Stomach (tissue), 9 donors: ENCODE results near the gene BCL6B. TPM values are rescaled to one million over a fixed set of nuclear protein-coding genes. Genes with fewer than 3 reads are reported as not detected.

ENCODE experiments used
- DNase-seq, 2 donors: peaks; one replicate each; pipeline versions ENCODE4 v3.0.0 to v3.0.0-alpha.2; 2013 to 2019
- H3K27ac ChIP-seq, 5 donors: fragments of 200-600 bp in 4 of 5; sonication (generic) in 4 of 5; one replicate each; pipeline ENCODE4 v1.5.1; 2013 to 2019; ENCODE audit warnings: mild to moderate bottlenecking in 1 of 5, moderate library complexity in 1 of 5
- H3K27me3 ChIP-seq, 3 donors: fragments of 200-600 bp; sonication (generic); one replicate each; pipeline ENCODE4 v1.5.1; 2017 to 2019; ENCODE audit warnings: mixed run types in 1 of 3
- H3K36me3 ChIP-seq, 4 donors: fragments of 200-600 bp; sonication (generic); 1 replicate in 3 of 4; 2 replicates in 1 of 4; pipeline ENCODE4 v1.5.1; 2016 to 2019
- H3K4me1 ChIP-seq, 4 donors: fragments of 200-600 bp; sonication (generic); one replicate each; pipeline ENCODE4 v1.5.1; 2016 to 2019
- H3K4me3 ChIP-seq, 4 donors: fragments of 200-600 bp; sonication (generic) in 3 of 4; one replicate each; pipeline ENCODE4 v1.5.1; 2016 to 2019; ENCODE audit warnings: mild to moderate bottlenecking in 1 of 4
- H3K9me3 ChIP-seq, 4 donors: fragments of 200-600 bp; sonication (generic); one replicate each; pipeline ENCODE4 v1.5.1; 2016 to 2019
- CTCF ChIP-seq, 7 experiments: fragments of 450-650 bp in 4 of 7; fragments of 200-600 bp in 3 of 7; sonication (generic) in 3 of 7; IDR thresholded peaks; one replicate each; pipeline ENCODE4 v1.5.1; 2016 to 2019; ENCODE audit warnings: antibody characterized with exemption in 7 of 7, control low read depth in 2 of 7, mild to moderate bottlenecking in 1 of 7
- EP300 ChIP-seq: sonication (generic); formaldehyde crosslinking; IDR thresholded peaks from one replicate; pipeline ENCODE4 v1.6.1; 2017; ENCODE audit warnings: antibody characterized with exemption
- POLR2A ChIP-seq, 4 donors: fragments of 450-650 bp; IDR thresholded peaks; one replicate each; pipeline ENCODE4 v1.6.1; 2016; ENCODE audit warnings: antibody characterized with exemption in 4 of 4, control low read depth in 2 of 4, mild to moderate bottlenecking in 1 of 4, moderate library complexity in 1 of 4
- POLR2AphosphoS5 ChIP-seq, 3 donors: sonication (generic); formaldehyde crosslinking; IDR thresholded peaks; one replicate each; pipeline ENCODE4 v1.6.1; 2016; ENCODE audit warnings: antibody characterized with exemption in 3 of 3
- WGBS, 5 donors: extraction: QIAGEN DNeasy Blood & Tissue Kit in 3 of 5; methylation state at CpG; one replicate each; pipeline versions ENCODE4 v1.1.5 to v1.1.7; 2013 to 2018; 5-methylcytosine and 5-hydroxymethylcytosine counted together
- intact Hi-C: fragments of 100-400 bp; cut with DNase I; formaldehyde crosslinking; loops from one replicate; pipeline ENCODE4 v1.15.1; 2023; ENCODE audit warnings: low total_unique reads
- polyA plus RNA-seq, 3 donors: library from polyadenylated mRNA; stranded (reverse); fragments of 200-250 nt; gene quantifications; one replicate each; pipeline ENCODE4 v1.2.3, GENCODE V29; 2013
- total RNA-seq, 5 donors: library from RNA; depleted of rRNA; stranded (reverse); fragments of >200 nt; gene quantifications; one replicate each; pipeline versions ENCODE4 v1.1.0 to v1.2.3, GENCODE V29; 2014 to 2016
- donor health status: healthy with polysubstance abuse.
- donor health status: Bipolar disorder and iron deficiency.
- donor health status: healthy.

Gene BCL6B
- total and polyA plus RNA-seq, 8 donors = 1.3 to 5.5 (median 3.6) TPM; not detected in 2

- H3K4me1 ChIP-seq = peaks cover 48 to 84% (median 67%) of the 10 kb centered on the region in 4 donors
- intact Hi-C loops = no loop called here
- H3K4me3 ChIP-seq = peak overlapping the region; percentile 79 to 95 (median 88)
- 0 to 1% (median 1%) methylated on average over 37 to 75 of the region's 75 CpGs for WGBS, 5 donors
- peak; percentile 99 for DNase-seq
- H3K27me3 ChIP-seq = no peaks in the 10 kb centered on the region
- peaks cover 4 to 23% (median 20%) of the 10 kb centered on the region in 4 donors for H3K36me3 ChIP-seq
- peak overlapping the region; percentile 97 to 99 (median 98) for H3K27ac ChIP-seq
- no peaks in the 10 kb centered on the region for H3K9me3 ChIP-seq
- TF ChIP-seq POLR2AphosphoS5 (IDR thresholded peaks at IDR 0.05) = peak; percentile 88 to 99 (median 97)
- TF ChIP-seq POLR2A (IDR thresholded peaks at IDR 0.05) = peak in 2 of 4 donors; percentile 26 to 75
- TF ChIP-seq CTCF (IDR thresholded peaks at IDR 0.05) = peak in 5 of 7 experiments; percentile 46 to 97 (median 82)
- no peak for TF ChIP-seq EP300
Measured at GRCh38 chr17:7014261-7014994, 8.4 kb upstream of the BCL6B start.

- intact Hi-C loops = no loop called here
- Histone ChIP-seq H3K36me3 (peaks cover 4 to 15% (median 14%) of the 10 kb centered on the region in 4 donors), H3K4me3 (peak overlapping the region; percentile 79 to 95 (median 88)), H3K27ac (peak overlapping the region; percentile 97 to 99 (median 98)), H3K27me3 (no peaks in the 10 kb centered on the region), H3K4me1 (peaks cover 45 to 84% (median 67%) of the 10 kb centered on the region in 4 donors), H3K9me3 (no peaks in the 10 kb centered on the region)
- peak in 1 of 2 donors; percentile 73 for DNase-seq
- 14 to 24% (median 17%) methylated on average over 33 to 56 of the region's 56 CpGs for WGBS, 5 donors
- TF ChIP-seq POLR2A (IDR thresholded peaks at IDR 0.05) (peak in 1 of 4 donors; percentile 28), POLR2AphosphoS5 (IDR thresholded peaks at IDR 0.05) (peak in 1 of 3 donors; percentile 11), CTCF (IDR thresholded peaks at IDR 0.05) (no peak)
Measured at GRCh38 chr17:7014995-7015958, 7.6 kb upstream of the BCL6B start.

- TF ChIP-seq POLR2A (IDR thresholded peaks at IDR 0.05) = no peak
- TF ChIP-seq EP300 = no peak
- no peak for TF ChIP-seq POLR2AphosphoS5 (IDR thresholded peaks at IDR 0.05)
- TF ChIP-seq CTCF (IDR thresholded peaks at IDR 0.05) = no peak
- peaks cover 37 to 78% (median 62%) of the 10 kb centered on the region in 4 donors for H3K4me1 ChIP-seq
- no peak for DNase-seq
- intact Hi-C loops = no loop called here
- H3K27me3 ChIP-seq = no peaks in the 10 kb centered on the region
- 83 to 98% (median 87%) methylated on average over 3 of the region's 3 CpGs for WGBS, 5 donors
- no peak overlapping the region for H3K4me3 ChIP-seq
- H3K9me3 ChIP-seq = no peaks in the 10 kb centered on the region
- H3K36me3 ChIP-seq = peaks cover 4 to 15% (median 14%) of the 10 kb centered on the region in 4 donors
- peak overlapping the region; percentile 34 to 99 (median 97) for H3K27ac ChIP-seq
Measured at GRCh38 chr17:7016418-7016817, 6.4 kb upstream of the BCL6B start.
